Thymus (tissue), 11 donors: ENCODE results near the gene QPCT. TPM values are rescaled to one million over a fixed set of nuclear protein-coding genes. Genes with fewer than 3 reads are reported as not detected.

Experiments
- DNase-seq, 9 donors: peaks; one replicate each; pipeline ENCODE4 v3.0.0-alpha.2; 2013; ENCODE audit warnings: low spot score in 9 of 9, low read depth in 6 of 9, missing footprints in 1 of 9
- H3K27ac ChIP-seq, 2 donors: one replicate each; pipeline ENCODE4 v1.5.1; 2013; ENCODE audit warnings: control low read depth in 1 of 2, low read depth in 1 of 2, low read length in 1 of 2, mild to moderate bottlenecking in 1 of 2, moderate library complexity in 1 of 2
- H3K27me3 ChIP-seq, 2 donors: one replicate each; pipeline ENCODE4 v1.5.1; 2013; ENCODE audit warnings: low read length in 1 of 2; ENCODE audit not compliant: control insufficient read depth in 2 of 2, insufficient read depth in 1 of 2
- H3K36me3 ChIP-seq, 2 donors: one replicate each; pipeline ENCODE4 v1.5.1; 2013; ENCODE audit warnings: low read length in 1 of 2, mild to moderate bottlenecking in 1 of 2, moderate library complexity in 1 of 2; ENCODE audit not compliant: control insufficient read depth in 2 of 2, insufficient read depth in 2 of 2
- H3K4me1 ChIP-seq, 2 donors: one replicate each; pipeline ENCODE4 v1.5.1; 2013; ENCODE audit warnings: low read length in 2 of 2; ENCODE audit not compliant: control insufficient read depth in 2 of 2, insufficient read depth in 2 of 2
- H3K4me3 ChIP-seq, 2 donors: one replicate each; pipeline ENCODE4 v1.5.1; 2013; ENCODE audit warnings: low read length in 2 of 2, control low read depth in 1 of 2, mild to moderate bottlenecking in 1 of 2
- H3K9me3 ChIP-seq, 2 donors: one replicate each; pipeline ENCODE4 v1.5.1; 2013; ENCODE audit warnings: low read length in 1 of 2, mild to moderate bottlenecking in 1 of 2; ENCODE audit not compliant: control insufficient read depth in 2 of 2, insufficient read depth in 1 of 2
- WGBS: extraction: QIAGEN DNeasy Blood & Tissue Kit; methylation state at CpG from one replicate; pipeline ENCODE4 v1.1.7; 2013; 5-methylcytosine and 5-hydroxymethylcytosine counted together
- polyA plus RNA-seq: library from polyadenylated mRNA; stranded (reverse); fragments of 200-250 nt; gene quantifications from one replicate; pipeline ENCODE4 v1.2.3, GENCODE V29; 2013
- total RNA-seq: library from RNA; stranded (reverse); fragments of 120-200 nt; gene quantifications from one replicate; pipeline ENCODE4 v1.2.4, GENCODE V29; 2013
- donor health status: healthy.

Gene QPCT
- total and polyA plus RNA-seq, 2 donors = 8.6 to 11.4 TPM

DNA sequence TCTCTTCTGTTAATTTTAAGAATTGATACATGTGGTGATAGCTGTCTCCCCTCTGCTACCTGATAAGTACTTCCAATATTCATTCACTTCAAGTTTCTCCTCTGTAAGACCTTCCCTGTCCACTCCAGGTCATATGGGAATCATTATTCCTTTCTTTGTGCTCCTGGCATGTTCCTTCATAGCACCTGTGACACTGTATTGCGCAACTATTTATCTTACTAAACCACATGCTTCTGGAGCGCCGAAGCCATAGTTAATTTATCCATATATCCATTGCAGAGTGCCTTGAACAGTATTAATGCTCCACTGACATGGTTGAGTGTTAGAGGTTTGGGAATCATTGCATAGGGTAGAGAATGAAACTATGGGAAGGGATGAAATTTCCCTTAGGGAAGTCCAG, 11.9 kb upstream of the QPCT start:
- Histone ChIP-seq H3K27me3 (peaks cover 0 to 2% of the 10 kb centered on the region in 2 donors), H3K4me1 (no peaks in the 10 kb centered on the region), H3K36me3 (no peaks in the 10 kb centered on the region), H3K9me3 (no peaks in the 10 kb centered on the region), H3K27ac (no peak overlapping the region), H3K4me3 (no peak overlapping the region)
- WGBS = 95% methylated on average over 3 of the region's 3 CpGs
- DNase-seq = no peak

DNA sequence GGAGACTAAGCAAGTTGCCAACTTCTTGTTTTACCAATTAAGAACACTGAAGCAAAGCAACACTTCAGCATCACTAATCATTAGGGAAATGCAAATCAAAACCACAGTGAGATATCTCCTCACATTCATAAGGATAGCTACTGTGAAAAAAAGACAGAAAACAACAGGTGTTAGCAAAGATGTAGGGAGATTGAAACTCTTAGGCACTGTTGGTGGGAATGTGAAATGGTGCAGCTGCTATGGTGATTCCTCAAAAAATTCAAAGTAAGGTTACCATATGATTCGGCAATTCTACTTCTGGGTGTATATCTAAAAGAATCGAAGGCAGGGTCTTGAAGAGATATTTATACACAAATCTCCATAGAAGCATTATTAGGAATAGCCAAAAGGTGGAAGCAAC, 11.2 kb upstream of the QPCT start:
- no peak for DNase-seq
- Histone ChIP-seq H3K4me3 (no peak overlapping the region), H3K27me3 (peaks cover 0 to 2% of the 10 kb centered on the region in 2 donors), H3K9me3 (no peaks in the 10 kb centered on the region), H3K27ac (no peak overlapping the region), H3K4me1 (no peaks in the 10 kb centered on the region), H3K36me3 (no peaks in the 10 kb centered on the region)
- WGBS = 73% methylated on average over 2 of the region's 2 CpGs

DNA sequence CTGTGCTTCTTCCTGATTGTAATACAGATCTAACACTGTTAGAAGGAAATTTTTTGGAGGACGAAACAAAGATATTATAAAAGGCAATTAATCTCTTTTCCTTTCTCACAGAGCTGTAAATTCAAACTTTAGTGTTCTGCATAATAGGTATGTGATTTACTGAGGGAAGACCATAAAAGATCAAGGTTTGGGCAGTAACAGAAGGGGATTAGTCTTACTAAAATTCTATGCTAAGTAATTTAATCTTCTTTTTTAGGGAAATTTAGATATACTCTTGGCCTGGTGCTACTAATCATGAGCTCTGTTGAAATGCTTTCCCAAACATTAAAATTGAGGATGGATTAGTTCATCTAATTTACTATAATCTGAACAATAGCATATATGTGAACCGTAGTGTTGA, 8.8 kb upstream of the QPCT start:
- H3K4me3 ChIP-seq = no peak overlapping the region
- no peaks in the 10 kb centered on the region for H3K9me3 ChIP-seq
- no peaks in the 10 kb centered on the region for H3K36me3 ChIP-seq
- no peak for DNase-seq
- 97% methylated on average over 2 of the region's 2 CpGs for WGBS
- H3K27me3 ChIP-seq = no peaks in the 10 kb centered on the region
- H3K27ac ChIP-seq = no peak overlapping the region
- no peaks in the 10 kb centered on the region for H3K4me1 ChIP-seq

DNA sequence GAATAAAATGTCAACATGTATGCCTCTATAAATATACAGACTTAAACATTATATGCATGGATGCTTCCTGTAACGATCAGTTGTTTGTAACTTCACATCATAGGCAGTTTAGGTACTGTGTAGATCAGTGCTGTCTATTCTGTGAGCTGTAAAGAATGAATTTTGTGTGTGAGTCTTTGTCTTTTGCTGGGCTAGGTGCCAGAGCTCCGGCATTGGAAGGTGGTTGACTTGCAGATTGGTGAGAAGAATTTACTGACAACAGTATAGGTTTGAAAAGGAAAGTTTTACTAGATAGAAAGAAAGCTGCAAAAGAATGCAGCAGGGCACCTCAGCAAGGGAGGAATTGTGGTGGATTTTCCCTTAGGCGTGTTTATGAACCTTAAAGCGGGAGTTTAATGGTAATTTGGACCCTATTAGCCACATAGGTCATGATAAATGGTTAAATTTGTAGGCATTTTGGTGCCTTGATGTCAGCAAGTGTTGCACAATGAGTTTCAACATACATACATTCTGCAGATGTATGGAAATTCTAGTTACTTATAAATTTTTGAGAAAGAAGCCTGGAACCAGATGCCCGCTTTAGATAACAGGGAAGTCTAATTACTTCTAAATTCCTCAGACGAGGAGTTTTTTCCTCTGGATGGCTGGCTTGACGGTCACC, 6.7 kb upstream of the QPCT start:
- Histone ChIP-seq H3K27me3 (peaks cover 0 to 3% of the 10 kb centered on the region in 2 donors), H3K9me3 (no peaks in the 10 kb centered on the region), H3K36me3 (no peaks in the 10 kb centered on the region), H3K27ac (no peak overlapping the region), H3K4me1 (no peaks in the 10 kb centered on the region), H3K4me3 (no peak overlapping the region)
- DNase-seq = no peak
- 93% methylated on average over 7 of the region's 7 CpGs for WGBS

DNA sequence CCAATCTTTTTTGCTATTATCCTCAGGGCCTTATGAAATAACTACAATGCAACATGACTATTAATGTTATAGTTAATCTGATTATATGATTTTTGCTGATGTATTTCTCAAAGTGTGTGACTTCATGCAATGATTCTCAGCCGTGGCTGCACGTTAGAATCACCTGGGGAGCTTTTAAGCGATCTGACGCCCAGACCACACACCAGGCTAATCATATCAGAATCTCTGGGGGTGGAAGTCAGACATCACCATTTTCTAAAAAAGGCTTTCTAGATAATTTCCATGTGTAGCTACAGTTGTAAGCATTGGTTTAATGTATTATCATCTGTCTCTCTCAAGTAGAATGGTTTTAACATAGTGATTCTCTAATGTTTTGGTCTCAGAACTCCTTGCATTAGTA, 5.5 kb upstream of the QPCT start:
- WGBS = 95% methylated on average over 4 of the region's 4 CpGs
- H3K4me3 ChIP-seq = no peak overlapping the region
- no peak overlapping the region for H3K27ac ChIP-seq
- H3K4me1 ChIP-seq = no peaks in the 10 kb centered on the region
- no peaks in the 10 kb centered on the region for H3K36me3 ChIP-seq
- DNase-seq = no peak
- H3K27me3 ChIP-seq = peaks cover 0 to 9% of the 10 kb centered on the region in 2 donors
- H3K9me3 ChIP-seq = no peaks in the 10 kb centered on the region

DNA sequence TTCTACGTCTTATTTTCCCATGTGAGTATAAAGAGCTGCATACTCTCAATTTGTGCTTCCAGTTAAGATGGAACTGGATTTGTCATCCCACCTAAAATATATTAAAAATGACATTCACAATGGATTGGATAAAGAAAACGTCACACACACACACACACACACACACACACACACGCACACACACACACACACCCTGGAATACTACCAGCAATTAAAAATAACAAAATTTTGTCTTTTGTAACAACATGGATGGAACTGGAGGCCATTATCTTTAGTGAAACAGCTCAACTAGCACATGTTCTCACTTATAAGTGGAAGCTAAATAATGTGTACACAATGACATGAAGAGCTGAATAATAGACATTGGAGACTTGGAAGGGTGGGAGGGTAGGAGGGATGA, 3.8 kb upstream of the QPCT start:
- no peaks in the 10 kb centered on the region for H3K36me3 ChIP-seq
- H3K27me3 ChIP-seq = peaks cover 10 to 25% of the 10 kb centered on the region in 2 donors
- DNase-seq = no peak
- peaks cover 9 to 14% of the 10 kb centered on the region in 2 donors for H3K4me1 ChIP-seq
- H3K9me3 ChIP-seq = no peaks in the 10 kb centered on the region
- WGBS = 89% methylated on average over 3 of the region's 3 CpGs
- H3K27ac ChIP-seq = no peak overlapping the region
- no peak overlapping the region for H3K4me3 ChIP-seq

DNA sequence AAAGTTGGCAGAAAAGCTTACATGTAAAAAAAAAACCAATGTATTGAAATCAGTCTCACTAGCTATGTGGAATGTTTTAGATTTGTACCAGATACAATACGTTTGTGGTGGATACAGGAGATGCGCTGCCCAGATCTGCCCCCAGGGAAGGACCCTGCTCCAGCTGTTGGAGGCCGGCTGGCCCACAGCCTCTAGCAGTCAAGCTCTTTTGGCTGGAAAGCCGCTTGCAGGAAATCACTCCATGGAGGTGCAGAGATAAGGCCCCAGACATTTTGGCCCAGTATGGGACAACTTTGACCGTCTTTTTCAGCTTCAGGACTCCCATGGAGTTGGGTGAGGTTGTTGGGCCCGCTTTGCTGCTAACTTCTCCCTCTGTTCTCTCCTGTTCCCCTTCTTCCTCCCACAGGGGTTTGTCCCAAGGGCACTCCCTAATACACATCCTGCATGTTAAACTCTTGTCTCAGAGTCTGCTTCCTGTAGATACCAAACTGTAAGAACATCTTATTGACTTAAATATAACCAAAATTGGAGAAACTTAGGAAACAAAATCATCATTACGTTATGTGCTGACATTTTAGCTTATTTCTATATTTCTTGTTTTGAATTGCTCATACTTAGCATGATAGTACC, 1.7 kb upstream of the QPCT start:
- no peak overlapping the region for H3K4me3 ChIP-seq
- peaks cover 13 to 30% of the 10 kb centered on the region in 2 donors for H3K27me3 ChIP-seq
- H3K4me1 ChIP-seq = peaks cover 9 to 14% of the 10 kb centered on the region in 2 donors
- no peak overlapping the region for H3K27ac ChIP-seq
- DNase-seq = no peak
- no peaks in the 10 kb centered on the region for H3K9me3 ChIP-seq
- WGBS = 93% methylated on average over 7 of the region's 7 CpGs
- no peaks in the 10 kb centered on the region for H3K36me3 ChIP-seq

DNA sequence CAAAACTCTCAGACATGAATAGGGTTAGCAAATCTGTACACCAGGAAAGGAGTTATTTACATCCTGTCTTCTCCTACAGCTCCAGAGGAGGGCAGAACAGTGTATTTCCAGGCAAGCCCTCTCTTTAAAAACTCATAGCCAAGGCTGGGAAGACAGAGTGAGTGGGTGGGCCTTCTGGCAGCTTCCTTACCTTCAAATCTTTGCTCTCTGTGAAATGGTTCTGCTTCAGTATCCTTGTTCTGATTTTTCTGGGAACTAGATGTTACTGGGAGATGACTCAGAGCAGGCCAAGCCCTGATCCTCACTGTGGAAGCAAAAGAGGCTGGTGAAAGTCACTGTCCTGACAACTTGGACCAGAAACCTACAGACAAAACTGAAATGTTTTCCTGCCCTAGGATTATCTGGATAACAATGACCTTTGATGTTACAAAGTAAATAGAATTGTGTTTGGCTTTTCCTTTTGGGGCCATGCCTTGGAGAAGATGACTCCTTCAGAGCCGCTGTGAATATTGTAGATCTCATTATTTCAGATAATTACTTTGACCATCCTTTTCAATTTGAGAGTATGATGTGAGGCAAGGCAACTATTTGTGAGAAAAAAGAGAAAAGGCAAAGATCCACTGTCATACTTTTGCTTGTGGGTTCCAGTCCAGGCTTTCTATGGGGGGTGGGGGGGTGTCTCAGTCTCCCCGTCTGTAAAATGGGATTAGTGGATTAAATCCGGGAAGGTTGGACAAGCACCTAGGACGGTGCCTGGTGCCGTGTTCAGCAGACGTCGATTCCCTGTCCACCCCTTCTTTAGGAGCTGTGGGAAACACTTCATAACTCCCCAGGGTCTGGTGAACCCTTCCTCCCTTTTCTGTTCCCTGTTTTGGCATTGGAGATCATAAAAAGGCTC, 644 bp upstream of the QPCT start:
- Histone ChIP-seq H3K9me3 (no peaks in the 10 kb centered on the region), H3K36me3 (no peaks in the 10 kb centered on the region), H3K4me3 (peak overlapping the region; percentile 37 to 55), H3K27ac (no peak overlapping the region), H3K27me3 (peaks cover 13 to 30% of the 10 kb centered on the region in 2 donors), H3K4me1 (peaks cover 9 to 14% of the 10 kb centered on the region in 2 donors)
- no peak for DNase-seq
- WGBS = 94% methylated on average over 7 of the region's 7 CpGs

DNA sequence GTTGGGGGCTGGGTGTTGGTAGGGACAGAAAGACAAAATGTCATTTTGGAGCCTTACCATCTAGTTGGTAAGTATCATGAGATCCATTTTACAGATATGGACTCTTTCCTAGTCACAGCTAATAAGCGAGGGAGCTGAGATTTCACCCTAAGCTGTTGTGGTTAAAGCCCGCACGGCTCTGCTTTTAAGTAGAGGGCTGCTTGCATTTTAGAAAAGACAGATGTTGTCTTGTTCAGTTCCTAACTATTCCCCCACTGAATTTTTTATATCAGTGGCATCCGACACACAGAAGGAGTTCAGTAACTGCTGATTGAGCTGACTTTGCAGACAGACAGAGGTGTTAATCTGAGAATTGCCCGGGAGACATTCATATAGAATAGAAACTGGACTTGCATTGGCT, 3.7 kb downstream of the QPCT start:
- H3K4me1 ChIP-seq = peaks cover 9 to 18% of the 10 kb centered on the region in 2 donors
- DNase-seq = no peak
- H3K4me3 ChIP-seq = no peak overlapping the region
- WGBS = 70% methylated on average over 5 of the region's 5 CpGs
- H3K27ac ChIP-seq = no peak overlapping the region
- no peaks in the 10 kb centered on the region for H3K36me3 ChIP-seq
- H3K27me3 ChIP-seq = peaks cover 13 to 26% of the 10 kb centered on the region in 2 donors
- H3K9me3 ChIP-seq = no peaks in the 10 kb centered on the region
